OCI-LY3 (cell line): Measurements from ENCODE around the gene TMEM218.

Experiments used
- EZH2phosphoT487 ChIP-seq: fragments of 200-600 bp; shearing (Covaris generic); IDR thresholded peaks from 2 replicates; pipeline ENCODE4 v1.6.1; 2018; ENCODE audit warnings: antibody characterized with exemption, mixed run types, low read depth
- TF ChIP-seq, protein P1 (sequence below): fragments of 200-600, 300-600 bp; sonication (generic); IDR thresholded peaks from 2 replicates; pipeline ENCODE4 v1.5.1; 2014; ENCODE audit warnings: antibody characterized with exemption, low read length, low read depth

DNA sequence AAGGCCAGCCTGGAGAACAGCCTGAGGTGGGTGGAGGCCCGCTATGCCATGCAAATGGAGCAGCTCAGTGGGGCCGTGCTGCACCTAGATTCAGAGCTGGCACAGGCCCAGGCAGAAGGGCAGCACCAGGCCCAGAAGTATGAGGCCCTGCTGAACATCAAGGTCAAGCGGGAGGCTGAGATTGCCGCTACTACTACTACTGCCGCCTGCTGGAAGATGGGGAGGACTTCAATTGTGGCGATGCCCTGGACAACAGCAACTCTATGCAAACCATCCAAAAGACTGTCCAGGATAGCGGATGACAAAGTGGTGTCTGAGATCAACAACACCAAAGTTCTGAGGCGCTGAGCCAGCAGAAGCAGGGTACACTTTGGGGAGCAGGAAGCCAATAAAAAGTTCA is 3.1 kb upstream of the TMEM218 start:
- TF ChIP-seq, protein P1, sequence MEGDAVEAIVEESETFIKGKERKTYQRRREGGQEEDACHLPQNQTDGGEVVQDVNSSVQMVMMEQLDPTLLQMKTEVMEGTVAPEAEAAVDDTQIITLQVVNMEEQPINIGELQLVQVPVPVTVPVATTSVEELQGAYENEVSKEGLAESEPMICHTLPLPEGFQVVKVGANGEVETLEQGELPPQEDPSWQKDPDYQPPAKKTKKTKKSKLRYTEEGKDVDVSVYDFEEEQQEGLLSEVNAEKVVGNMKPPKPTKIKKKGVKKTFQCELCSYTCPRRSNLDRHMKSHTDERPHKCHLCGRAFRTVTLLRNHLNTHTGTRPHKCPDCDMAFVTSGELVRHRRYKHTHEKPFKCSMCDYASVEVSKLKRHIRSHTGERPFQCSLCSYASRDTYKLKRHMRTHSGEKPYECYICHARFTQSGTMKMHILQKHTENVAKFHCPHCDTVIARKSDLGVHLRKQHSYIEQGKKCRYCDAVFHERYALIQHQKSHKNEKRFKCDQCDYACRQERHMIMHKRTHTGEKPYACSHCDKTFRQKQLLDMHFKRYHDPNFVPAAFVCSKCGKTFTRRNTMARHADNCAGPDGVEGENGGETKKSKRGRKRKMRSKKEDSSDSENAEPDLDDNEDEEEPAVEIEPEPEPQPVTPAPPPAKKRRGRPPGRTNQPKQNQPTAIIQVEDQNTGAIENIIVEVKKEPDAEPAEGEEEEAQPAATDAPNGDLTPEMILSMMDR = no peak
- no peak for TF ChIP-seq EZH2phosphoT487
